ENCODE measurements around the gene CSF3R. TPM values are rescaled to one million over a fixed set of nuclear protein-coding genes. Genes with fewer than 3 reads are reported as not detected.

CSF3R gene
- total RNA-seq, 2 experiments from 2014 or later = 3.7 to 4.1 TPM

DNA sequence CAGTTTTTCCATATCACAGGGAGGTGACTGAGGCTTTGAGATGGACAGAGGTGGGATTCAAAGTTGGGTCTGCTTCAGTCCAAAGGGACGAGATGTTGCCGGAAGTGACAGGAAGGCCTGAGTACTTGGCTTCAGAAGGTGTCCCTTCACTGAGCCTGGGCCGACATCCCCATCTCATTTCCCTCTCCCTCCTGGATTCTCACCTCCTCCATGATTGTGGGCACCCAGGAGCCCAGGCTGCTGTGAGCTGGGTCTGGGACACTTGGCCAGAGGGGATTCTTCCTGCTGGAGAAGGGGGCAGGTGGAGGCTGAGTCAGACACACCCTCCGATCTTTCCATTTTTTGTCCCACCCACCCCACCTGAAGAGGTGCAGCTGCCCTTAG lies 15.7 kb downstream of the CSF3R start:
- Mint-ChIP-seq H3K36me3 (ENCODE audit: low read depth) (peaks cover 18% of the 10 kb centered on the region), H3K27me3 (no peaks in the 10 kb centered on the region), H3K4me1 (ENCODE audit: low read depth) (peaks cover 22% of the 10 kb centered on the region), H3K4me3 (no peak overlapping the region), H3K27ac (no peak overlapping the region), H3K9me3 (no peaks in the 10 kb centered on the region)
- DNase-seq (no peak), ATAC-seq (ENCODE audit: poor library complexity) (no peak)
- no peak overlapping the region for H3K4me3 ChIP-seq (ENCODE audit: low read length)
- TF ChIP-seq, protein P1, sequence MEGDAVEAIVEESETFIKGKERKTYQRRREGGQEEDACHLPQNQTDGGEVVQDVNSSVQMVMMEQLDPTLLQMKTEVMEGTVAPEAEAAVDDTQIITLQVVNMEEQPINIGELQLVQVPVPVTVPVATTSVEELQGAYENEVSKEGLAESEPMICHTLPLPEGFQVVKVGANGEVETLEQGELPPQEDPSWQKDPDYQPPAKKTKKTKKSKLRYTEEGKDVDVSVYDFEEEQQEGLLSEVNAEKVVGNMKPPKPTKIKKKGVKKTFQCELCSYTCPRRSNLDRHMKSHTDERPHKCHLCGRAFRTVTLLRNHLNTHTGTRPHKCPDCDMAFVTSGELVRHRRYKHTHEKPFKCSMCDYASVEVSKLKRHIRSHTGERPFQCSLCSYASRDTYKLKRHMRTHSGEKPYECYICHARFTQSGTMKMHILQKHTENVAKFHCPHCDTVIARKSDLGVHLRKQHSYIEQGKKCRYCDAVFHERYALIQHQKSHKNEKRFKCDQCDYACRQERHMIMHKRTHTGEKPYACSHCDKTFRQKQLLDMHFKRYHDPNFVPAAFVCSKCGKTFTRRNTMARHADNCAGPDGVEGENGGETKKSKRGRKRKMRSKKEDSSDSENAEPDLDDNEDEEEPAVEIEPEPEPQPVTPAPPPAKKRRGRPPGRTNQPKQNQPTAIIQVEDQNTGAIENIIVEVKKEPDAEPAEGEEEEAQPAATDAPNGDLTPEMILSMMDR (IDR thresholded peaks at IDR 0.05) = no peak
- H3K27ac ChIP-seq (ENCODE audit: low read depth in 1 of 2, low read length in 2 of 2) = no peak overlapping the region
- no peaks in the 10 kb centered on the region for H3K9me3 ChIP-seq (ENCODE audit: control insufficient read depth in 1 of 2, insufficient read depth in 1 of 2, low read length in 2 of 2)
- POLR2A ChIA-PET = interaction anchor here (1.4 kb wide), 1 partner anchor 15 kb away, joined by 3 read pairs; no protein-coding TSS in a partner anchor
- peaks cover 24% of the 10 kb centered on the region for H3K4me1 ChIP-seq (ENCODE audit: insufficient read depth, low read length)
- intact Hi-C loops (cut with DNase I, micrococcal nuclease) = loop anchor here in 1 of 2 experiments (10.0 kb wide), 2 partner anchors 822 to 1602 kb away; partner anchors contain the start of gene PSMB2
- H3K27me3 ChIP-seq (ENCODE audit: control insufficient read depth in 1 of 2, insufficient read depth in 2 of 2, low read length in 2 of 2) = no peaks in the 10 kb centered on the region
- CTCF ChIA-PET = no interaction called here
- H3K36me3 ChIP-seq (ENCODE audit: insufficient read depth, low read length) = peaks cover 4% of the 10 kb centered on the region

DNA sequence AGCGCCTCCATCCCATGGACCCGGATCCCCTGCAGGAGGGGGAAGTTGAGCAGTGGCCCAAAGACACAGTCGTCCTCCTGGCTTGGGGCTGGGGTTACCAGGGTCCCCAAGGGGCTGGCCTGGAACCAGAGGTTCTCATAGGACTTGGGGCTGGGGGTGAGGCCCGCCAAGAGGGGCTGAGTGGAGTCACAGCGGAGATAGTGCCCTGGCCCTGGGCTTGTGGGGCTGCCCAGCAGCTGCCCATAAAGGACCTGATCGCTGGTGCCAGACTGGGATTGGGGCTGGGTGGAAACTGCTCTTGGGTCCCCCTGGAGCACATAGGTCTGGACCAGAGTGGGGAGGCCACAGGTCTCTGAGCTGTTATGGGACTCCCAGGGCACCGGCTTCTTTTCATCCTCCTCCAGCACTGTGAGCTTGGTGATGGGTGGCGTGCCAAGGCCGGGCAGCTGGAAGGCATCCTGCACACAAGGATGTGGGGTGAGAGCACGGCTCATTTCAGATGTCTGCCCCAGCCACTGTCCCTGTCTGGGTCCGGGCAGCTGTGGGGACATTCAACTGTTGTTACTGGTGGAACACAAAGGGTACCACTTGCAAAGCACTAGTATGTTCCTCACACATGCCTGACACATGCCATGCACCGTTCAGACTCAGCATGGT lies 16.2 kb downstream of the CSF3R start:
- H3K9me3 ChIP-seq (ENCODE audit: control insufficient read depth in 1 of 2, insufficient read depth in 1 of 2, low read length in 2 of 2) = no peaks in the 10 kb centered on the region
- H3K27me3 ChIP-seq (ENCODE audit: control insufficient read depth in 1 of 2, insufficient read depth in 2 of 2, low read length in 2 of 2) = no peaks in the 10 kb centered on the region
- H3K9me3 Mint-ChIP-seq = no peaks in the 10 kb centered on the region
- no peak for DNase-seq
- intact Hi-C loops (cut with DNase I, micrococcal nuclease) = loop anchor here in 1 of 2 experiments (10.0 kb wide), 2 partner anchors 822 to 1602 kb away; partner anchors contain the start of gene PSMB2
- TF ChIP-seq, protein P1 (IDR thresholded peaks at IDR 0.05) = no peak
- no peak overlapping the region for H3K27ac Mint-ChIP-seq
- H3K4me1 ChIP-seq (ENCODE audit: insufficient read depth, low read length) = peaks cover 24% of the 10 kb centered on the region
- H3K4me3 Mint-ChIP-seq = no peak overlapping the region
- H3K36me3 ChIP-seq (ENCODE audit: insufficient read depth, low read length) = peaks cover 9% of the 10 kb centered on the region
- no peak for ATAC-seq (ENCODE audit: poor library complexity)
- no peak overlapping the region for H3K27ac ChIP-seq (ENCODE audit: low read depth in 1 of 2, low read length in 2 of 2)
- peaks cover 23% of the 10 kb centered on the region for H3K4me1 Mint-ChIP-seq (ENCODE audit: low read depth)
- H3K36me3 Mint-ChIP-seq (ENCODE audit: low read depth) = peaks cover 24% of the 10 kb centered on the region
- CTCF ChIA-PET = no interaction called here
- no peaks in the 10 kb centered on the region for H3K27me3 Mint-ChIP-seq
- H3K4me3 ChIP-seq (ENCODE audit: low read length) = no peak overlapping the region
- POLR2A ChIA-PET = interaction anchor here (1.4 kb wide), 1 partner anchor 15 kb away, joined by 3 read pairs; no protein-coding TSS in a partner anchor

- Histone ChIP-seq H3K27me3 (ENCODE audit: control insufficient read depth in 1 of 2, insufficient read depth in 2 of 2, low read length in 2 of 2) (no peaks in the 10 kb centered on the region), H3K27ac (ENCODE audit: low read depth in 1 of 2, low read length in 2 of 2) (no peak overlapping the region), H3K4me1 (ENCODE audit: insufficient read depth, low read length) (peaks cover 24% of the 10 kb centered on the region), H3K4me3 (ENCODE audit: low read length) (no peak overlapping the region), H3K9me3 (ENCODE audit: control insufficient read depth in 1 of 2, insufficient read depth in 1 of 2, low read length in 2 of 2) (no peaks in the 10 kb centered on the region), H3K36me3 (ENCODE audit: insufficient read depth, low read length) (peaks cover 15% of the 10 kb centered on the region)
- Mint-ChIP-seq H3K4me1 (ENCODE audit: low read depth) (peaks cover 29% of the 10 kb centered on the region), H3K36me3 (ENCODE audit: low read depth) (peaks cover 30% of the 10 kb centered on the region), H3K27me3 (no peaks in the 10 kb centered on the region), H3K9me3 (no peaks in the 10 kb centered on the region), H3K4me3 (no peak overlapping the region), H3K27ac (no peak overlapping the region)
- CTCF ChIA-PET = no interaction called here
- ATAC-seq (ENCODE audit: poor library complexity) = no peak
- intact Hi-C loops (cut with DNase I, micrococcal nuclease) = loop anchor here (2.0 to 10.0 kb wide), 4 partner anchors 15 to 1601 kb away; partner anchors contain the start of genes LSM10 (in 1 of the 2), OSCP1 (in 1 of the 2) and PSMB2 (in 1 of the 2)
- POLR2A ChIA-PET = interaction anchor here (1.4 kb wide), 1 partner anchor 16 kb away, joined by 3 read pairs; no protein-coding TSS in a partner anchor
- TF ChIP-seq, protein P1 (IDR thresholded peaks at IDR 0.05) = no peak
- no peak for DNase-seq
These were observed 16.9 kb downstream of the CSF3R start for GRCh38 chr1:36465731-36466369.

Data from CD4-positive, alpha-beta T cell (primary cell).